HS-5 (cell line): ENCODE measurements around the gene CERKL.

Experiments
- DNase-seq: peaks from one replicate; pipeline ENCODE4 v3.0.0-alpha.2; 2012; ENCODE audit warnings: low read depth

Gene CERKL

DNA sequence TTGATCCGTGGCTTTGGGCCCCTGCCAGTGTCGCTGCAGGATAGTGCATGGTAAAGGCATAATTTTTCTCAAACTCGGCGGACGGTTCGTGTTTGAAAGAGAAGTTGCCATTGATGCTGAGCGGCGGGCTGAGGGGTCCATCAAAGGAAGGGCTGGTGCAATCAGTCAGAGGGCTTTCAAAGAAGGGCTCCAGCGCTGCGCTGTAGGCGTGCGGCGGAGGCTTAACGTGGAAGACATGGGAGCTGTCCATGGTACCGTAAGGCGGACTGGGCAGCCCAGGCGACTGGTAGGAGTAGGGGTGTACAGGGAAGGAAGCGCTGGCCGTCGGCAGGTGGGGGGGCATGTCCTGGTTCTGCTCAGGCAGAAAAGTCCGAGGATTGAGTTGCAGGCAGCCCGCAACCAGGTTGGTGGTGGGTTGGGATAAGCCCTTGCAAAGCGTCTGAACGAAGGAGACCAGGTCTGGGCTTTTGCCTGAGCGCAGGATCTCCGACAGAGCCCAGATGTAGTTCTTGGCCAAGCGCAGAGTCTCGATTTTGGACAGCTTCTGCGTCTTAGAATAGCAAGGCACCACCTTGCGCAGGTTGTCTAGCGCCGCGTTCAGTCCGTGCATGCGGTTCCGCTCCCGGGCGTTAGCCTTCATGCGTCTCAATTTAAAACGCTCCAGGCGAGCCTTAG, 21.1 kb upstream of the CERKL start:
- no peak for DNase-seq

DNA sequence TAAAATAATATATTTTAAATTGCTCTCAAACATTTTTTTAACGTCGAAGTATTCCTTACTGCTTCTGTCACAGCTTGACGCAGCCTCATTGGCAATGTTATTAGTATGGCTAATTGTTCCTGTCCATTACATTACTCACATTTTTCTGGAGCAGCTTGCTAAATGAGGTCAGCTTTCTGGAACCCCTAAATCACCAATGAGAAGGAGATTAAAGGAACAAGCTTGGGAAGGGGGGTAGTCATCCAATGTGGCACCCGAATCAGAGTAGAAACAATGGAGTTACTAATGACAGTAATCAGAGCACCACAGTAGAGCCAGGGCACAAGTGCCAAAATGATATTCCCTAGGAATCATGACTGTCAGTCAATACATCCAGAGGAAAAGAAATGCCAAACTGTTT, 18.3 kb upstream of the CERKL start:
- DNase-seq = no peak

DNA sequence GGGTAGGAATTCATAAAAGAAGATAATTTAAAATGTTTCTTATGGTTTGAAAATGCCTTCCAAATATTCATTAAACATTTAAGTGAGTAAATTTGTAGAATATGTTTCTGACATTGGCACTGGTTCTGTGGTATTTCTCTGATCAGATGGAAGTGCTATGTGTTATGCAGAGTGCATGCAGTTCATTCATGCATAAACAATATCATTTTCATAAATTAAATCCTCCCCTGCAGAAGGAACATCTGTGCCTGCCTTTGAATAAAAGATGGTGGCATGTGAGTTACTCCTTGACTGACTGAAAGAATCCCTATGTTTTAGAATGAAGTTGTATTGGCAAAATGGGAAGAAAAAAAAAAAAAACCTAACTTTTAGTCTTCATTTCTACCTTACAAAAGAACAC, 17.6 kb upstream of the CERKL start:
- DNase-seq = no peak

DNA sequence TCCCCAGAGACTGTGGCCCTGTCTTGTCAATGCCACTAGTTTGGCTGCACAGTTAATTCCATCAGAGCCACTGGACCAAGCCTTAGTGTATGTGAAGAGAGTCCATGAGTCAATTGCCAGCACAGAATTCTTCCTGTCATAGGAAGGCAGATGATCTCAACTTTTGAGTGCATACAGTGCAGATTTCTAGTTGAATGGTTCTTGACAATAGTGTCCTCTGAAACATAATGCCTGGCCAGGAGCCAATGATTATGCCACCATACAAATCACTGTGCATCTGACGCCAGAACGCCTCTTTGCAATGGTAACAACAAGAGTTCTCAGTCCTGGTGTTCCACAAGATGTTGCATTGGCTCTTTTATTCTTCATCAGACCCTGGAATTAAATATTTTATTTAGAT, 16.3 kb upstream of the CERKL start:
- no peak for DNase-seq

DNA sequence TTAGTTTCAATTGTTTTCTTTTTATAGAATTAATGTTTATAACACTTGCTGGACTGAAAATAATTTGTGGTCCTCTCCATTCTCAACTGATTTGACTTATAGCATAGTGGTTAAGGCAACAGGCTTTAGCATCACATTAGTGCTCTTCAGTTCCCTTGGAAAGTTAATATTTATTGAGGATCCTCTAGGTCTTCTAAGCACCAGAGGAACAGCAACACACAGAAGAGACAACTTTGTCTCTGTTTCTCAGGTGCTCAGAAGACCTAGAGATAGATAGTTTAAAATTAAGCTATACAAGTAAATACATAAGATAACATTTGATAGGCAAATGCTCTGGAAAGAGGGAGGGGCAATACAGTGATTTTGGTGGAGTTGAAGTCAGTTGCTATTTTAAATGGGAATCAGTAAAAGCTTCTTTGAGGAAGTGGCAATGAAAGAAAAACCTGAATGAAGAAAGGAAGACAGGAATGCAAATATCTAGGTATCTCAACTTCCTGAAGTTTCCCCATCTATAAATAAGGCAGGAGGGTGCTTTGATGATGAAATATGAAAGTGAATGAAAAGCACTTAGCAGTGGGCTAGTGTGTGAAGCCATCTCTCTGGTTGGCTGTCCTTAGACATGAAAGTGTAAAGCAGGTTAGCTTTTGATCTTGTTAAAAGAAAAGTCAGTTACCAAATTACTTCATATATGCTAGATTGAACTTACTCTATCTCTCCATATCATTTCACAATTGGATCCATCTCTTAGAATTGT, 15.5 kb upstream of the CERKL start:
- no peak for DNase-seq

DNA sequence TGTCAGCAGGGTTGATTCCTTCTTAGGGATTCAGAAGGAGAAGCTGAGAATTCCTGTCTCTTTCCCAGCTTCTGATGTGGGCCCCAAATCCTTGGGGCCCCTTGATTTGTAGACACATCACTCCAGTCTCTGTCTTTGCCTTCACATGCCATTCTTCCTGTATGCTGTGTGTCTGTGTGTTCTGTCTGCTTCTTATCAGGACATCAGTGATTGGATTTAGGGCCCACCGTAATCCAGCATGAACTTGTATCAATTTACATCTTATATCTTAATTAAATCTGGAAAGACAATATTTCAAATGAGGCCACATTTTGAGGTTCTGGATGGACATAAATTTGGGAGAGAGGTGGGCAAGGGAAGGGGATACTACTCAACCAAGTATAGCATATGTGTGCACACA, 13.7 kb upstream of the CERKL start:
- no peak for DNase-seq

DNA sequence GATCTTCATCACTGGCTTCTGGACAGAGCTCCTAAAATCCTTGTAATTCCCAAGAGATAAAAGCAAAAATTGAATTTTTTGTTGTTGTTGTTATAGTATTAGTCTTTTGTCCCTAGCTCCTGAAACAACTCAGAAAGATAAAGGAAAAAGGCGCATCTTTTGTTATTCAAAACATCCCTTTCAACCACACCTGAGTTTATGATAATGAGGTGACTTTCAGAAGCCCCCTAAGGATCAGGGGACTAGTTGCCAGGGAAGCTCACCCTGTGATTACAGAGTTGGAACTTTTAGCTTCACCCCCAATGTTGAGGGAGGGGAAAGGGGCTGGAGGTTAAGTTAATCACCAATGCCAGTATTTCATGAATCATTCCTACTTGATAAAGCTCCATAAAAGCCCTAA, 10.3 kb upstream of the CERKL start:
- DNase-seq = no peak

DNA sequence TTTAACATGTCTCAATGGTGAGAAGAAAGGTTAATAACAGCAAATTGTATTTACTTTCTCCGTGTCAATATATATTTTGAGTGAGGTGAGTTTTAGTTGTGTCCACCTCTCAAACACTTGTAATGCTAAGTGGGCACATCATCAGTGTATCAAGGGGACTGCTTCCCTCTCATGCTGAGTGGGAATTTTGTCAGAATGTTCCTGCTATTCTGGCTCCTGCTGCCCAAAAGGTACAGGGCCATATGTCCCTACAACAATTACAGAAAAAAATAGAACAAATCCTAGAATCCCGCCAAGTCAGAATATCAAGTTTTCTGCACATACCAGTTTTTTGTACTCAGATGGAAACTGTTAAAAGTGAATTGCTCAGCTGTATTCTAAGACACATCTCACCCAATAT, 5.4 kb upstream of the CERKL start:
- DNase-seq = no peak

DNA sequence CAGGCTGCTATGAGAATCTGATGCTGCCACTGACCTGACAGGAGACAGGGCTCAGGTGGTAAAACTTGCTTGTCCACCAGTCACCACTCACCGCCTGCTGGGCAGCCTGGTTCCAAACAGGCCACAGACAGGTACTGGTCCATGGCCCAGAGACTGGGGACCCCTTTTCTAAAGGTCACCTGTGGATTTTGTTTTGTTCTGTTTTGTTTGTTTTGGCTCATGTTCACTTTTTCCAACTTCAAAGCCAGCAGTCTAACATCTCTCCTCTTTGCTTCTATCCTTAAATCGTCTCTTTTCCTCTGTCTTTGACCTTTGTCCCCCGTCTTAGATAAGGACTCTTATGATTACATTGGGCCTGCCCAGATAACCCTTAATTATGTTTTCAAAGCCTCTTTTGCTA, 3.3 kb upstream of the CERKL start:
- no peak for DNase-seq

DNA sequence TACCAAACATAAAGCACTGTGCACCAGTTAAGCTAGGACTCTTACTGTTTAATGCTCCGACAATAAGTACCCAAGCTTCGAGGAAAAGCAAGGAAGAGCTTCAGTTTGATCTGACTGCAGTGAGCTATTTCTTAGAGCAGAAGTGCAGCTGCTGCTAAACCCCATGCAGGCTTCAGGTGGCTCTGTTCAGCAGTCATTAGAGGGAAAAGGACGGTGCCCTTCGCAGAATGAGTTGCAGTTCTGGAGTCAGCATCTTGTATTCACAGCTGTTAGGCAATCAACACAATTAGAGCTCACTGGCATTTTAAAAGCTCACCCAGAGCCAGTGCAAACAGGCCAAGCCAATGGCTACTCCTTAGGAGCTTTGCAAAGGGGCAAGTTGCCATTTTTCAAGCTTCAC, 1.5 kb upstream of the CERKL start:
- no peak for DNase-seq

DNA sequence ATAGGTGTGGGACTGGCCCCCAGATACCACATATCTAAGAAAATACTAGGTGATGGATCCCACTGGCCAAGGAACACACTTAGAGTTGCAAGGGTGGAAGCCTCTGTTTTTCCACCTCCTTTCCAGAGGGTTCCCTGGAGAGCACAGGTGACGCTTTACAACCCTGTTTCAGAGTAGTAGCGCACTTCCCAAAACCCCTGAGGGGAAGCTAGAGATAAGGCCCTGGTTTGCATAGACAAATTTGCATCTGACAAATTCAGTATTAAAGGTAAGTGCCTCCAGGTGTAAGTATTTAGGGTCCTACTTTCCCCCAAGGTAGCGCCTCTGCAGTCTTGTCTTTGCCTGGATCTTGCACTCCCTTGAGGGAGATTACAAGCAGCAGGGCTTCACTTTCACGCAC, 474 bp upstream of the CERKL start:
- no peak for DNase-seq

DNA sequence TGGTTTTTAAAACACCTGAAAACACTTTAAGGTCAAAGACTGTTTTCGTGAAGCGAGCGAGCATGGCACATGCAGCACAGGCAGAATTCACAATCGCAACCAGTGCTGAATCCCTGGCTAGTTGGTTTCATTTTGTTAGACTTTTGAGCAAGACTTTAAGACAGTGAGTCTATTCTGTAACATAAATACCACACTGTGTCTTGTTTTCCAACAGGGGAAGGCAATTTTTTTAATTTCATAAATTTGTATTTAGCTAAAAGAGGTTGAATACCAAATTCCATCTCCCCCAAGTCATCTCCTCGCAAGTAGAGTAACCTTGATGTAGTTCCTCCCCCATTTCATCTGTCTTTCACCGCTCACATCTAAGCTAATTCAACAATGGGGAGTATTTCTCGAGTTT, 1.4 kb downstream of the CERKL start:
- DNase-seq = no peak

DNA sequence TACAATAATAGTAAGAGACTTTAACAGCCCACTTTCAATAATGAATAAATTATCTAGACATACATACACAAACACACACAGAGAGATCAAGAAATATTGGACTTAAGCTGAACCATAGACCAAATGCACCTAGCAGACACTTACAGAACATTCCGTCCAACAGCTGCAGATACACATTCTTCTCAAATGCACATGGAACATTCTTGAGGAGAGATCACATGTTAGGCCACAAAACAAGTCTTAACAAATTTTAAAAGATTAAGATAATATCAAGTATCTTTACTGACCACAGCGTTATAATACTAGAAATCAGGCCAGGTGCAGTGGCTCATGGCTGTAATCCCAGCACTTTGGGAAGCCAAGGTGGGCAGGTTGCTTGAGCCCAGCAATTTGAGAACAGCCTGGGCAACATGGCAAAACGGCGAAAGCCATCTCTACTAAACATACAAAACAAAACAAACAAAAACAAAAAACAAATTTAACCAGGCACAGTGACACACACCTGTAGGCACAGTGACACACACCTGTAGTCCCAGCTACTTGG, 7.4 kb downstream of the CERKL start:
- DNase-seq = no peak

DNA sequence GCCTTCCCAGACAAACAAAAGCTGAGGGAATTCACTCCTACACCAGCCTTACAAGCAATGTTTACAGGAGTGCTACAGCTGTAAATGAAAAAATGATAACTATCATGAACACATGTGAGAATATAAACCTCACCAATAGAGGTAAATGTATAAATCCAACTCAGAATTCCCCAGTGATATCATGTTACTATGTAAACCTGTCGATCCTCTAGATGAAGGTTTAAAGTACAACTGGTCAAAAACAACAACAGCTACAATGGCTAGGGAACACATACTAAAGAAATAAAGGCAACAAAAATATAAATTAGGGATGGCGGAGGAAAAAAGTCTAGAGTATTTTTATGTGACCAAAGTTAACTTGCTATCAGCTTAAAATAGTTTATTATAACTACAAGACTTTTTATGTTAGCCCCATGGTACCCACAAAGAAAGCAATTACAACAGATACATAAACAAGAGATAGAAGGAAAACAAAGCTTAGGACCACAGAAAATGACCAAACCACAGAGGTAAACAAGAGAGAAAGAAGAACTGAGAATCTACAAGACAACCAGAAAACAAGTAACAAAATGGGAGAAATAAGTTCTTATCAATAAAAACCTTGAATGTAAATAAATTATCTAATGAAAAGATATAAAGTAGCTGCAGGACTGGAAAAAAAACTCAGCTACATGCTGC, 8.3 kb downstream of the CERKL start:
- DNase-seq = no peak

DNA sequence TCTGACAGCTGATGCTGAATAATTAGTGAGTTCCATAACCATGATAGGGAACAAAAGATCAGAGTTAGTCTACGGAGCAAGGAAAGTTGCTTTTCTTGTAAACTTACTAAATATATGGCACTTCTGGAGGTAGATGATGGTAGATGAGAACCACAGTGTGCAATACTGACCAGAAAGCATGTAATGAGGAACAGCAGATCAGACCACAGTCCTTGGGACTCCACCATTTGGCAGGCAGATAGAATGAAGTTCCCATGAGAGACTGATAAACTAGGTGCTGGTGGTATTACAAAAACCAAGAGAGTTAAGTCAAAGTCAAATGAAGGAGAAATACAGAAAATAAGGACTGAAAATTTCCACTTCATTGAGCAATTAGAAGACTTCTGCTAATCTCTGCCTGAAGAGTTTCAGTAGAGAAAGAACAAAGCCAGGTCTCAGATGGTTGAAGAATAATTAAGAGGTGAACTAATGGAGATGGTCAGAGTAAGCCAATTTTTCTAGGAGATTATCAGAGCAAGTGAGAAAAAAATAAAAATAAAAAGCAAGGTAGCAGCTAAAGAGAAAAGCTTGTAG, 10.4 kb downstream of the CERKL start:
- no peak for DNase-seq

DNA sequence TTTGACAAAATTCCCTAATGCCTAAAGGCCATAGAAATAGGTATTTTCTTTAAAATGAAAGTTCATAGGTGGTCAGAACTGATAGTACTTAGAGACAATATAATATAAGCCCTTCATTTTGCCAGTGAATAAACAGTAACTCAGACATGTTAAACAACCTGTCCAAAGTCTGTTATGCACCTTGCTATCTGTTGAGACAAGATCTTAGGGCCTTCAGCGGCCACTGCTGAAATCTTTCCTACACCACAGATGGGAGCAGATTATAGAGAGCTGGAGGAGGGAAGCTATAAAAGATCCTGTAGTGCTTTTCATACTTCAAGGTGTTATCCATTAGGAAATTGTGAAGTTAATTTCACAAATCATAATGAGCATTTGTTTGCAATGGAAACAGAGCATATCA, 13.8 kb downstream of the CERKL start:
- no peak for DNase-seq

DNA sequence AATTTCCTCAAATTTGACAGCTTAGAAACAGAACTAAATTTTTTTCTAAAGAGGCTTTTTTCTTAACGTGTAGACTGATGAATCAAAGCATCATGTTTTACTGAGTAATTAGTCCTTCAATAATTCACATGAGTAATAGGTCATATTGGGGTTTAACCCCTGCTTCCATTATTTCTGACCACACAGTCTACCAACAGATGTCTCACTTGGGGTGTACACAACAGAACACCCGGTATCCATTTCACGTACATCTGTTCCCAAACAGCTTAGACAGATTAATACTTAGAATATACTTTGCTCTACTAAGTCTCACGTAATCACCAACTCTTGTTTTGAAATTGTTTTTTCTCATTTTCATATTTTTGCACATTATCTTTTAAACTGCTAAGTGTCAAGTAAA, 14.8 kb downstream of the CERKL start:
- no peak for DNase-seq

DNA sequence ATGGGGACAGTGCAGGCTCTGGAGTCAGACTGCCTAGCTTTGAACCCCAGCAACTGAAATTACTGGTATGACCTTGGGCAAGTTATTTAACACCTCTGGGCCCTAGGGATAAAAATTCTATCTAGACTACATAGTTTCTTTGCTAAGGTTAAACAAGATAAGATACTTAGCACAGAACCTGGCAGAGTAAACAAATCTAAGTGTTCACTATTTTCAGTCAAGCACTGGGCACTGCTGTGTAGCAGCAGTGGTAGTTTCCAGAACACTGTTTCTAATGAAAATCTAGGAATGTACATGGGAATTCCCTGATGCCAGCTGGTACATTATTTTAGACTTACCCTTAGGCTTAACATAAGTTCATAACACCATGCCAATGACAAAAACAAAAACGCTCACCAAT, 17.2 kb downstream of the CERKL start:
- no peak for DNase-seq

DNA sequence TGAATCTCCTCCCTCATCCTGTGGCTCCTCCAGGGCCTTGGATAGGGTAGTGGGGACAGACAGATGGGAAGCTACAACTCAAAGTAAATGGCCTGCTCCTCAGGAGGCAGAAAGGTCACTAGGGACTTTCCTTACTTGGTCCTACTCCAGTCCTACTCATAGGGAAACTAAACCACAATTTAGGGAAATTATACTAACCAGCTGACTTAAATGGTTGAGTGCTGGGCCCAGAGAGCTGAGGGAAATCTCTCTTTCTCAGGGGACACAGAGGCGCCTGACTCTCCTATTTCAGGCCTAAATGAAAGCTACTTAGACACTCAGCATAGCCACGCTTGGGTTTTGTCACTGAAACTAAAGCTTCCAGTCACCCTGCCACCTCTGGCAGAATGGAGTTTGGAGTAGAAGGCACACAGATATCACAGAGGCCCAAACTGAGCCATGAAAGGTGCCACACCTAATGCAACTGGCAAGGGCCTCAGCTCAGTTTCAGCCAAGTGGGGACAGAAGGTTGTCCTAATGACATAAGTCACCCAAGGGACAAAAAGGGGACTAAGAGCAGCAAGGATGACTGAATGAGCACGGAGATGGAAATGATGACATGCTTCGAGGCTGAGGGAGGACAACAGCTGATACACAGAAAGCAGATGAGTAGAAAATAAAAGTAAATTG, 24.0 kb downstream of the CERKL start:
- DNase-seq = no peak

DNA sequence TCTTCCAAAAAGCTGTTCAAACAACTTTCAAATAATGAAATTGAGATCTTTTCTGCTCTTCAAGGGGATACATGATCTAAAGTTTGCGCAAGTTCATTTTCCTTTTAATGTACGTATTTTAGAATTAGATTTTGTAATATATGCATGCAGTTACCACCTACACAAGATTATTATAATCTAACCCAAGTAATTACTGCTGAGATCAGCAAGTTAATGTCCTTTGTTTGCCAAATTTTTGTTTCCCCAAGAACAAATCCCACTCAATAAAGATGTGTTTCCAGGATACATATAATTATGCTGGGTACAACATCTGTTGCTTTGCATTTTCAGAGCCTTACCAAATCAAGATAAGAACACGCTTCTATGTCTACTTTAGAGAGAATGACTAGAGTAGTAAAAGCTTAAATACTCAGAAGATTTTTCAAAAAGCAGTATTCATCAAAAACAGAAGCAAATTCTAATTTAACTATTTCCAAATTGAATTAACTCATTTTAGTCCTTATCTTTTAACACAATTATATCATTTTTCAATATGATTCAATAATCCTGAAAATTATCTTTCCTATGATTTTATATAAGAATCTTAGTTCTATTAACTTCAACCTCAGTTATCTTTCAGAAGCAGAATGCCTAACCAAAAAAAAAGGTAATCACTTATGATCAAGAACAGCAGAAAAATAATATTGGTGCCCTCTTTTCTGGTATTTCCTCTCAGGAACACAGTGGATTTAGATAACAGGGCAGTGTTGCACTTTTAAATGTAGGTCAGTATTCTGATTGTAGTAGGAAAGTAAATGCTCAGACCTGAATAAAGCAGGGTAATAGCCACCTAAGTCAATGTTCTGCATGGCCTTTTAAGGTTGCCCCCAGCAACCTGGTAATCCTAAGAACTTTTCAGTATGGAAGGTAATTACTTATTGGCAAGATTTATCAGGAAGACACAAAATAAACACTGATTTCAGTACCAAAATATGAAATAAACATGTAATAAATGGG, 28.0 kb downstream of the CERKL start:
- no peak for DNase-seq

DNA sequence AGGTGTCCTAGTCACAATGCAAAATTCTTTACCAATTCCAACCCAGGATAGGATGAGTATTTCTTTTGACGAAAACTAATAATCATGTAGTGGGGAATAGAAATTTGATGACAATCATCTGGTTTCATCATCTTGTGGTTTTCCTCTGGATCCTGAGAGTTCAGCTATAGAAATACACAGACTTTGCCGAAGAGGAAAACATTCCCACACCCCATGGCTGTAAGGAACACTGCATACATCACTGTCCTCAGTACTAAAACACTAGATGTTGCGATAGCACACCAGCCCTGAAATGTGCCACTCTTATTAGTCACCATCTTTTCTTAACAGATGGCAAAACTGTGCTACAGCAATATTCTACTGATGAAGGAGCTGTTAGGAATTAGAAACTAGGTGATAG, 29.4 kb downstream of the CERKL start:
- DNase-seq = peak; percentile 82
